Activated CD8-positive, alpha-beta memory T cell treated with anti-CD3 and anti-CD28 coated beads, Interleukin-2, amount 50 U/mL, for 1 hour (primary cell): Measurements from ENCODE around the gene RANBP10.
"Not testable (repeated sequence)": the region's sequence is repeated elsewhere in the genome, so short reads cannot be mapped to it uniquely, and the experiment has no call there.

Source experiments
- DNase-seq: peaks from one replicate; pipeline ENCODE4 v3.0.0-alpha.2; 2020; ENCODE audit errors: extremely low read depth

The RANBP10 gene

GRCh38 chr16:67806428-67807147 lies at the start of gene RANBP10, which contains the start of gene TSNAXIP1:
Gene RANBP10 (minus strand): TSS chr16:67806560. CDS start chr16:67806536, 24 bp downstream.
Gene TSNAXIP1 (plus strand): TSS chr16:67806889. CDS start chr16:67807150, 261 bp downstream.
- DNase-seq, result peak; percentile 93

GRCh38 chr16:67855789-67856188 lies 49.4 kb upstream of the RANBP10 start:
- no peak for DNase-seq

GRCh38 chr16:67853670-67854069 lies 47.3 kb upstream of the RANBP10 start:
- DNase-seq, result no peak

DNA sequence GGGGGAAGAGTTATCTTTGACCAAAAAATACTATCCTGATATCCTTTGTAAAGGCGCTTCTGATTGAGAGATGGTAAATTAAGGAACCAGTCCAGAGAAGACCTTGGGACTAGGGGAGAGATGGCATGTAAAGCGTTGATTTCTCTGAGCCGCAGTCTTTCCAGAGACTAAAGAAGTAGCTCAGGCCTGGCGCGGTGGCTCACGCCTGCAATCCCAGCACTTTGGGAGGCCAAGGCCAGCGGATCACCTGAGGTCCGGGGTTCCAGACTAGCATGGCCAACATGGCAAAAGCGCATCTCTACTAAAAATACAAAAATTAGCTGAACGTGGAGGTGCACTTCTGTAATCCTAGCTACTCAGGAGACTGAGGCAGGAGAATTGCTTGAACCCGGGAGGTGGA lies 41.8 kb upstream of the RANBP10 start:
- DNase-seq, result no peak

- DNase-seq, result no peak
Observed at GRCh38 chr16:67847064-67847861, 40.9 kb upstream of the RANBP10 start, which contains the start of gene CENPT. Gene CENPT (minus strand): TSS chr16:67847693. CDS start chr16:67833859, 13,834 bp downstream.

DNA sequence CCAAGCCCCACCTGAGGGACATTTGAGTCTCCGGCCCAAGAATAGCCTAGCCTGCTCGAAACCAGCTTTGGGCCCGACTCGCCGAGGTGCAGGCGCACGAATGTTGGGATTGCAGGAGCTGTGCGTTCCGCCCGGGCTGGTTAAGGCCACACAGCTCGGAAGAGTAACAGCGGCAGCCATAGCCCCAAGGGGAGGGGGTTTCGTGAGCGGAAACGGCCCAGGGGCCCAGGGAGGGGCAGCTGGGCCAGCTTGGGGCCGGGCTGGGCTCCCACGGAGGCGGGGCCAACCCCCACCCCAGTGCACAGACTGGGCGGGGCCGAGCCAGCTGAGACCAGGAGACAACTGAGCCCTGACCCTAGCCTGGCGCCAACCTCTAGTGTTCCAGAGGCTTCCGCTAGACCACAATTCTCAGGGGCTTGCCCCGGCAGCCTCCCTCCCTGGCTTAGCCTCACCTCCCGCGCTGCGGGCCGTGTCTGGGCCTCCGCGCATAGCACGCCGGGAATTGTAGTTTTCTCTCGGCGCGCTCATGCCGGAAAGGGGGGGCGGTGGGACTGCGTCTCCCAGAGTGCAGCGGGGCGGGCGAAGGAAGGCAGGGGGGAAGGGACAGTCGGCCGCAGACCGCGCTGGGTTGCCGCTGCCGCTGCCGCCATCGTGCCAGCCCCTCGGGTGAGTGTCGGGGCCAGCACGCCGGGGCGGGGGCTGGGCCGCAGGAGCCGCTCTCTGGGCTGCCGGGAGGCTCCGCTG lies 40.1 kb upstream of the RANBP10 start, which contains the start of gene NUTF2:
TSS of gene NUTF2 (plus strand) at position 614 of the 744 bp plus-strand sequence. CDS start 18,198 bp downstream, outside the sequence.
- DNase-seq, result peak; percentile 86

GRCh38 chr16:67846063-67846319 lies 39.6 kb upstream of the RANBP10 start:
- DNase-seq, result no peak

- DNase-seq, result no peak
Observed at GRCh38 chr16:67845291-67846062, 39.1 kb upstream of the RANBP10 start.

- DNase-seq, result no peak
Observed at GRCh38 chr16:67844497-67844896, 38.1 kb upstream of the RANBP10 start.

DNA sequence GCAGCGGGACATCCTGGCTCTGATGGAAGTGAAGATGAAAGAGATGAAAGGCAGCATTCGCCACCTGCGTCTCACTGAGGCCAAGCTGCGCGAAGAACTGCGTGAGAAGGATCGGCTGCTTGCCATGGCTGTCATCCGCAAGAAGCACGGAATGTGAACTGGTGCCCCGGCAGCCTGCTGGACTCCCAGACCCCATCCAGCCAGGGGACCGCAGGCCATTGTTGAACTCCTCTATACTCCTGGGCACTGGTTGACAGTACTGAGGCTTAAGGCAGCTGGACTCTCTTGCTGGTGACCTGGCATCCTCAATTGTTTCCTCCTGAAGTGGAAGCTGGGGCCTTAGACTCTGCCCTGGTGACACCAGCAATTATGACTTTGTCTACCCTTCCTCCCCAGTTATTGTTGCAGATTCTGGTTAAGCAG lies 37.0 kb upstream of the RANBP10 start:
- DNase-seq, result no peak

GRCh38 chr16:67842509-67843342 lies 36.4 kb upstream of the RANBP10 start:
- no peak for DNase-seq

GRCh38 chr16:67841816-67842508 lies 35.6 kb upstream of the RANBP10 start, which contains the start of gene THAP11:
Gene THAP11 (plus strand): TSS chr16:67842320. CDS start chr16:67842555, 235 bp downstream.
- DNase-seq, result peak; percentile 88

GRCh38 chr16:67841198-67841815 lies 34.9 kb upstream of the RANBP10 start:
- DNase-seq, result no peak

DNA sequence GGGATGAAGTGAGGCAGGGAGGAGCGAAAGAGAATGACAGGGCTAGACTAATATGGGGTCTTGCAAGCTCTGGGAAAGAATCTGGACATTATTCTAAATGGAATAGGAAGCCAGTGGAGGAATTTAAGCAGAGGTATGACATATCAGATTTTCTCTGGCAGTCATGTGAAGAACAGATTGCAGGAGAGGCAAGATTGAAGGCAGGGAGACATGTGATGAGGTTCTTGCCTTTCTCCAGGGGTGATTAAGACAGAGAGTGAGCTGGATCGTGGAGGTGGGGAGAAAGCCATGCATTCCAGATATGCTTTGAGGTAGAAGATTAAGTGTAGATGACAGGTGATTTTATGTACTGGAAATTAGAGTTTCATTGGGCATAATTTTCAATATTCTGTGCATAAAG lies 31.5 kb upstream of the RANBP10 start:
- no peak for DNase-seq

DNA sequence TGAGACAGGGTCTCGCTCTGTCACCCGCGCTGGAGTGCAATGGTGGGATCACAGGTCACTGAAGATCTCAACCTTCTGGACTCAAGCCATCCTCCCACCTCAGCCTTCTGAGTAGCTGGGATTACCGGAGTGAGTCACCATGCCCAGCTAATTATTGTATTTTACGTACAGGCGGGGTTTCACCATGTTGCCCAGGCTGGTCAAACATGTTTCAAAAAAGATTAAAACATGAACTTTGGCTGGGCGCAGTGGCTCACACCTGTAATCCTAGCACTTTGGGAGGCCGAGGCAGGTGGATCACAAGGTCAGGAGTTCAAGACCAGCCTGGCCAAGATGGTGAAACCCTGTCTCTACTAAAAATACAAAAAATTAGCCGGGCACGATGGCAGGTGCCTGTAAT lies 30.8 kb upstream of the RANBP10 start:
- not testable (repeated sequence) for DNase-seq

- no peak for DNase-seq
Observed at GRCh38 chr16:67834242-67834614, 27.9 kb upstream of the RANBP10 start.

DNA sequence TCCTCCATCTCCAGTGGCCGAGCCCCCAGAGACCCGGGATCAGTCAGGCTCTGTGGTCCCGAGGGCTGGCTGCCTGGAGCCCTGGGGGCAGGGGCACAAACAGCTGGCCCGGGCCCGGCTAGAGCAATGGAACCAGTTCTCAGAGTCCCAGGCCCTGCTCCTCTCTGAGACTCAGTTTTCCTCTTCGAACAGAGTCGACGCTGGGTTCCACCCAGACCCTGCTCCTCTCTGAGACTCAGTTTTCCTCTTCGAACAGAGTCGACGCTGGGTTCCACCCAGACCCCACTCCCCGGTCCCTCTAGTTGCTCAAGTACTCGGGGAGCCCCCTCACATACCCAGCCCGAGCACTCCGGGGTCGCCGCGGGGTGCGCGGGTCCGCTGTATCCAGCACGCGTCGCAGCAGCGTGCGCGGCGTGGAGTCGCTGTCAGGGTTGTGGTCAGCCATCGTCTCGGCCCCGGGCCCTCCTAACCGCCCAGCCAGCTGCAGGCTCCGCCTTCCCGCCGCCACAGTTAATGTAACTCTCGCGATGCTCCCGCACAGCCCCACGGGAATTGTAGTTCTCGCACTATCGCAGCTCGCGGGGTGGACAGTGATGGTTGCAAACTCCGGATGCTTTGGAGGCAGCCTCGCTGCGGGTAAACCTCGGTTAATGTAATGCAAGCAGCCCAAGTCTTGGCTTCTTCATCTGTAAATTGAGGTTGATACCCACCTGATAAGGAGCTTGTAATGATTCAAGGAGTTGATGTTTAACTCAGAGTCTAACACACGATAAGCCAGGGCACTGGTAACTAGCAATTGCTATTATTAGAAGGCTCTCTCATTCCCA lies 27.3 kb upstream of the RANBP10 start:
- peak; percentile 72 for DNase-seq

DNA sequence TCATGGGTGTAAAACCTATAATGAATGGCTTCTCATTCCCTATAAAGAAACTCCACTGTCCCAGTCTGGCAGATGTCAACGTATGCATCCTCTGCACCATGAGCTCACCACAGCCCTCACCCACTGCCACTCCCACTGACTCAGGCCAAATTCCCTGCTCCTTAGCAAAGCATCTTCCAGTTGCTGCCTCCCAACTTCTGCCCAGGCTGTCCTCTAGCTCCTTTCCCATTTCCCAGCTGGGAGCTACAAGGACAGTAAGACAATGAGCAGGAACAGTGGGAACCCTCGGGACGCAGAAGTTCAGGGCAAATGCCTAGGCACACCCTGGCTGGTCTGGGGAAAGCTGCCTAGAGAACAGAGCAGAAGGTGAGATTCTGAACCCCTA lies 26.7 kb upstream of the RANBP10 start:
- DNase-seq, result no peak

GRCh38 chr16:67828651-67829050 lies 22.3 kb upstream of the RANBP10 start:
- DNase-seq, result no peak
